ENCODE measurements around the gene REEP3.
"Not testable (repeated sequence)": the region's sequence is repeated elsewhere in the genome, so short reads cannot be mapped to it uniquely, and the experiment has no call there.

Gene REEP3

GRCh38 chr10:63554657-63555056, 33.5 kb downstream of the REEP3 start:
- no peak for TF ChIP-seq CTCF (IDR thresholded peaks at IDR 0.05; ENCODE audit: low read depth, low read length, missing control alignments)
- peak; percentile 25 for DNase-seq (ENCODE audit: low read depth)
- H3K4me3 ChIP-seq (ENCODE audit: low read depth, low read length), result no peak overlapping the region

DNA sequence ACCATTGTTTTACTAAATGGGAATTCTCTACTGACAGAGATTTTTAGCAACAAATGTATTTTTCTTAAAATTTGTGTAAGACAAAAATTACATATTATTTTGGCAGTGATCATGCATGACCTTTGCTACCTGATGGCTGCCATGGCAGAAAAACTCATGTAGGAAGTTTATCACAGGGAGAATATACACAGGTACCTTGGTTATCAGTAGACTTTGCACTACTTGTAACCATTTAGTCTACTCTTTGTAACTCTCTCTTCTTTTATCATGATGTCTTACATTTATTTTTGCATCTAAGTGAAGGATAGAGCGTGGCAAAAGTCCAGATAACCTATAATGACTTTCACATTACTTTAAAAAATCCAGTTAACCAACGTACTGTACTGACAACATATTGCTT, 34.1 kb downstream of the REEP3 start:
- DNase-seq (ENCODE audit: low read depth), result no peak
- no peak overlapping the region for H3K4me3 ChIP-seq (ENCODE audit: low read depth, low read length)
- no peak for TF ChIP-seq CTCF (IDR thresholded peaks at IDR 0.05; ENCODE audit: low read depth, low read length, missing control alignments)

DNA sequence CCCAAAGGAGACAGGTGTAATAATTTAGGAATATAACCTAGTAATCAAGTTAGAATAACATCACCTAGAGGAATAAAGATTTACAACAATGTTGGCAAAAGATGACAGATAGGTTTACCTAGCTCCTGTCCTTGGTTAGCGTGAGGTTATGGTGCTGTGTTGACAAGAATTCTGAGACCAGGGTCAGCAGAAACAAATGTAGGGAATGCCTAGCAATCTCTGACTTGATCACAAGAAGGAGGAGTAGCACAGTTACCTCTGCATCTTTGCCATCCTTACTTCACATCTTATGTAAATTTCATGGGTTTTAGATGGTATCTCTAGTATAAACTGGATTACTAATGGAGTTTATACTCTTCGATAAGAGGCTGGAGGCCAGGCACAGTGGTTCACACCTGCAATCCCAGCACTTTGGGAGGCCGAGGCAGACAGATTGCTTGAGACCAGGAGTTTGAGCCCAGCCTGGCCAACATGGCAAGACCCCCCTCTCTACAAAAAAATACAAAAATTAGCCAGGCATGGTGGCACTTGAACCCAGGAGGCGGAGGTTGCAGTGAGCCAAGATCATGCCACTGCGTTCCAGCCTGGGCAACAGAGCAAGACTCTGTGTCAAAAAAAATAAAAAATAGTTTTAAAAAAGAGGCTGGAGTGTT, 37.1 kb downstream of the REEP3 start:
- no peak overlapping the region for H3K4me3 ChIP-seq (ENCODE audit: low read depth, low read length)
- no peak for DNase-seq (ENCODE audit: low read depth)
- TF ChIP-seq CTCF (IDR thresholded peaks at IDR 0.05; ENCODE audit: low read depth, low read length, missing control alignments), result no peak

- no peak for TF ChIP-seq CTCF (IDR thresholded peaks at IDR 0.05; ENCODE audit: low read depth, low read length, missing control alignments)
- no peak for DNase-seq (ENCODE audit: low read depth)
- H3K4me3 ChIP-seq (ENCODE audit: low read depth, low read length), result no peak overlapping the region
Measured at GRCh38 chr10:63561341-63561740, 40.1 kb downstream of the REEP3 start.

GRCh38 chr10:63562391-63562790, 41.2 kb downstream of the REEP3 start:
- TF ChIP-seq CTCF (IDR thresholded peaks at IDR 0.05; ENCODE audit: low read depth, low read length, missing control alignments), result no peak
- H3K4me3 ChIP-seq (ENCODE audit: low read depth, low read length), result no peak overlapping the region
- no peak for DNase-seq (ENCODE audit: low read depth)

DNA sequence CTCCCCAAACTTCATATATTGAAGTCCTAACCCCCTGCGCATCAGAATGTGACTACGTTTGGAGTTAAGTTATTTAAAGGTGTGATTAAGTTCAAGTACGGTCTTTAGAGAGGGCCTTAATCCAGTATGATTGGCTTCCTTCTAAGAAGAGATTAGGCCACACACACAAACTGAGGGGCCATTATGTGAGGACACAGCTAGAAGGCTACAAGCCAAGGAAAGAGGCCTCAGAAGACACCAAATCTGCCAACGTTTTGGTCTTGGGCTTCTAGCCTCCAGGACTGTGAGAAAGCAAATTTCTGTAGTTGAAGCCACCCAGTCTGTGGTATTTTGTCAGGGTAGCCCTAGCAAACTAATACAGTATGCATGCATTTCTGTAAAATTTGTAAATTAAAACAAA, 41.7 kb downstream of the REEP3 start:
- TF ChIP-seq CTCF (IDR thresholded peaks at IDR 0.05; ENCODE audit: low read depth, low read length, missing control alignments), result no peak
- DNase-seq (ENCODE audit: low read depth), result no peak
- no peak overlapping the region for H3K4me3 ChIP-seq (ENCODE audit: low read depth, low read length)

DNA sequence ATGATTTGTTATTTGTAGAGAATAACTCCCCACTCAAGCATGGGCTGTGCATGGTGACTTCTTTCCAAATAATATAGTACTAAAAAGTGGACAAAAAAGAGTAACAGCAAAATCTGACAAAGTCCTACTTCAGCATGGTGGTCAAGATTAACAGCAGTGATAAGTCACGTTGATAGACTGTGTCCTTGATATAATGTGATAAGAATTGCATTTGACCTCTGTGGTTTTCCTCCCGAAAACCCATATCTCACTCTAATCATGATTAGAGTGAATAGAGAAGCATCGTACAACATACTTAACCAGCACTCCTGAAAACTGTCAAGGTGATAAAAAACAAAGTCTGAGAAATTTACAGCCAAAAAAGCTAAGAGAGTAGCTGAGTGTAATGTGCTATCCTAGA, 42.4 kb downstream of the REEP3 start:
- no peak for DNase-seq (ENCODE audit: low read depth)
- no peak for TF ChIP-seq CTCF (IDR thresholded peaks at IDR 0.05; ENCODE audit: low read depth, low read length, missing control alignments)
- H3K4me3 ChIP-seq (ENCODE audit: low read depth, low read length), result no peak overlapping the region

GRCh38 chr10:63564731-63565130, 43.5 kb downstream of the REEP3 start:
- not testable (repeated sequence) for H3K4me3 ChIP-seq (ENCODE audit: low read depth, low read length); DNase-seq (ENCODE audit: low read depth)

All from GM12864 (cell line).